Central memory CD8-positive, alpha-beta T cell (primary cell): ENCODE measurements around the gene LUZP2.

Source experiments
- ATAC-seq: fragments of 150-1000 bp; cut with Tn5 transposase; replicated peaks from 2 replicates; pipeline ENCODE4 v1.10.0; 2022; ENCODE audit warnings: mild to moderate bottlenecking, moderate FRiP score, moderate number of reproducible peaks; ENCODE audit not compliant: poor library complexity, severe bottlenecking; ENCODE audit errors: extremely low read depth
- DNase-seq, 2 donors: peaks; one replicate each; pipeline ENCODE4 v3.0.0; 2021; ENCODE audit warnings: low spot score in 2 of 2
- H3K27ac Mint-ChIP-seq: one replicate; pipeline ENCODE4 v1.8.0; 2022; ENCODE audit warnings: low read depth, mild to moderate bottlenecking, moderate library complexity, mixed read lengths
- H3K27me3 Mint-ChIP-seq: one replicate; pipeline ENCODE4 v1.8.0; 2022; ENCODE audit warnings: mixed read lengths
- H3K36me3 Mint-ChIP-seq: one replicate; pipeline ENCODE4 v1.8.0; 2022; ENCODE audit warnings: mild to moderate bottlenecking, moderate library complexity, mixed read lengths; ENCODE audit not compliant: insufficient read depth
- H3K4me1 Mint-ChIP-seq: one replicate; pipeline ENCODE4 v1.8.0; 2022; ENCODE audit warnings: mixed read lengths
- H3K4me3 Mint-ChIP-seq: one replicate; pipeline ENCODE4 v1.8.0; 2022; ENCODE audit warnings: mild to moderate bottlenecking, moderate library complexity, mixed read lengths
- H3K9me3 Mint-ChIP-seq: one replicate; pipeline ENCODE4 v1.8.0; 2022; ENCODE audit warnings: mixed read lengths

Gene LUZP2

GRCh38 chr11:24651873-24652272 lies 155.0 kb downstream of the LUZP2 start:
- H3K36me3 Mint-ChIP-seq = no peaks in the 10 kb centered on the region
- H3K27ac Mint-ChIP-seq = no peak overlapping the region
- ATAC-seq (no peak), DNase-seq (no peak)
- H3K27me3 Mint-ChIP-seq = no peaks in the 10 kb centered on the region
- peaks cover 23% of the 10 kb centered on the region for H3K9me3 Mint-ChIP-seq
- no peak overlapping the region for H3K4me3 Mint-ChIP-seq
- no peaks in the 10 kb centered on the region for H3K4me1 Mint-ChIP-seq

GRCh38 chr11:24653901-24654300 lies 157.0 kb downstream of the LUZP2 start:
- no peaks in the 10 kb centered on the region for H3K27me3 Mint-ChIP-seq
- no peak overlapping the region for H3K4me3 Mint-ChIP-seq
- no peak for DNase-seq
- ATAC-seq = no peak
- no peaks in the 10 kb centered on the region for H3K4me1 Mint-ChIP-seq
- H3K9me3 Mint-ChIP-seq = peaks cover 18% of the 10 kb centered on the region
- H3K36me3 Mint-ChIP-seq = no peaks in the 10 kb centered on the region
- H3K27ac Mint-ChIP-seq = no peak overlapping the region

- peaks cover 12% of the 10 kb centered on the region for H3K9me3 Mint-ChIP-seq
Measured at GRCh38 chr11:24661331-24661730, 164.5 kb downstream of the LUZP2 start.

GRCh38 chr11:24664399-24664798 lies 167.5 kb downstream of the LUZP2 start:
- H3K36me3 Mint-ChIP-seq = no peaks in the 10 kb centered on the region
- no peak overlapping the region for H3K27ac Mint-ChIP-seq
- ATAC-seq = no peak
- no peaks in the 10 kb centered on the region for H3K27me3 Mint-ChIP-seq
- H3K4me1 Mint-ChIP-seq = no peaks in the 10 kb centered on the region
- no peak for DNase-seq
- H3K4me3 Mint-ChIP-seq = no peak overlapping the region
- peaks cover 6% of the 10 kb centered on the region for H3K9me3 Mint-ChIP-seq

More at GRCh38 chr11:24661331-24661730, 164.5 kb downstream of the LUZP2 start:
- ATAC-seq (no peak), DNase-seq (no peak)
- Mint-ChIP-seq H3K36me3 (no peaks in the 10 kb centered on the region), H3K27ac (no peak overlapping the region), H3K4me3 (no peak overlapping the region), H3K4me1 (no peaks in the 10 kb centered on the region), H3K27me3 (no peaks in the 10 kb centered on the region)

- Mint-ChIP-seq H3K27ac (no peak overlapping the region), H3K36me3 (no peaks in the 10 kb centered on the region), H3K27me3 (no peaks in the 10 kb centered on the region), H3K9me3 (peaks cover 8% of the 10 kb centered on the region), H3K4me3 (no peak overlapping the region), H3K4me1 (no peaks in the 10 kb centered on the region)
- ATAC-seq (no peak), DNase-seq (no peak)
Measured at GRCh38 chr11:24667353-24667968, 170.6 kb downstream of the LUZP2 start.

GRCh38 chr11:24678703-24679348 lies 182.0 kb downstream of the LUZP2 start:
- Mint-ChIP-seq H3K27me3 (no peaks in the 10 kb centered on the region), H3K9me3 (peaks cover 14% of the 10 kb centered on the region), H3K36me3 (no peaks in the 10 kb centered on the region), H3K4me3 (no peak overlapping the region), H3K27ac (no peak overlapping the region), H3K4me1 (no peaks in the 10 kb centered on the region)
- ATAC-seq = no peak
- no peak for DNase-seq

GRCh38 chr11:24679821-24680351 lies 183.0 kb downstream of the LUZP2 start:
- H3K36me3 Mint-ChIP-seq = no peaks in the 10 kb centered on the region
- ATAC-seq (no peak), DNase-seq (no peak)
- no peaks in the 10 kb centered on the region for H3K27me3 Mint-ChIP-seq
- no peak overlapping the region for H3K27ac Mint-ChIP-seq
- no peak overlapping the region for H3K4me3 Mint-ChIP-seq
- H3K4me1 Mint-ChIP-seq = no peaks in the 10 kb centered on the region
- H3K9me3 Mint-ChIP-seq = peaks cover 14% of the 10 kb centered on the region

GRCh38 chr11:24683583-24683982 lies 186.7 kb downstream of the LUZP2 start:
- Mint-ChIP-seq H3K27me3 (no peaks in the 10 kb centered on the region), H3K4me3 (no peak overlapping the region), H3K9me3 (peaks cover 22% of the 10 kb centered on the region), H3K27ac (no peak overlapping the region), H3K4me1 (no peaks in the 10 kb centered on the region), H3K36me3 (no peaks in the 10 kb centered on the region)
- ATAC-seq (no peak), DNase-seq (no peak)

- Mint-ChIP-seq H3K27ac (no peak overlapping the region), H3K27me3 (no peaks in the 10 kb centered on the region), H3K4me1 (no peaks in the 10 kb centered on the region), H3K36me3 (no peaks in the 10 kb centered on the region), H3K4me3 (no peak overlapping the region), H3K9me3 (peaks cover 26% of the 10 kb centered on the region)
- no peak for ATAC-seq
- DNase-seq = no peak
Measured at GRCh38 chr11:24685821-24686220, 189.0 kb downstream of the LUZP2 start.

- H3K9me3 Mint-ChIP-seq = peaks cover 26% of the 10 kb centered on the region
- no peaks in the 10 kb centered on the region for H3K4me1 Mint-ChIP-seq
- no peak overlapping the region for H3K4me3 Mint-ChIP-seq
- H3K36me3 Mint-ChIP-seq = no peaks in the 10 kb centered on the region
- H3K27ac Mint-ChIP-seq = no peak overlapping the region
- DNase-seq = no peak
- ATAC-seq = no peak
- no peaks in the 10 kb centered on the region for H3K27me3 Mint-ChIP-seq
Measured at GRCh38 chr11:24687531-24688147, 190.8 kb downstream of the LUZP2 start.

GRCh38 chr11:24688981-24689380 lies 192.1 kb downstream of the LUZP2 start:
- no peaks in the 10 kb centered on the region for H3K4me1 Mint-ChIP-seq
- H3K9me3 Mint-ChIP-seq = peaks cover 28% of the 10 kb centered on the region
- H3K27me3 Mint-ChIP-seq = no peaks in the 10 kb centered on the region
- ATAC-seq = no peak
- no peaks in the 10 kb centered on the region for H3K36me3 Mint-ChIP-seq
- no peak overlapping the region for H3K27ac Mint-ChIP-seq
- H3K4me3 Mint-ChIP-seq = no peak overlapping the region
- DNase-seq = no peak

GRCh38 chr11:24697522-24698111 lies 200.8 kb downstream of the LUZP2 start:
- H3K36me3 Mint-ChIP-seq = no peaks in the 10 kb centered on the region

More at GRCh38 chr11:24697522-24698111, 200.8 kb downstream of the LUZP2 start:
- ATAC-seq (no peak), DNase-seq (no peak)
- H3K9me3 Mint-ChIP-seq = peaks cover 41% of the 10 kb centered on the region
- no peak overlapping the region for H3K27ac Mint-ChIP-seq
- no peaks in the 10 kb centered on the region for H3K27me3 Mint-ChIP-seq
- H3K4me3 Mint-ChIP-seq = no peak overlapping the region
- no peaks in the 10 kb centered on the region for H3K4me1 Mint-ChIP-seq
